ENCODE data around the gene LRRC38.
"Not testable (repeated sequence)": the region's sequence is repeated elsewhere in the genome, so short reads cannot be mapped to it uniquely, and the experiment has no call there.

The LRRC38 gene

GRCh38 chr1:13513895-13514546, at the start of gene LRRC38:
TSS of gene LRRC38 (minus strand) at chr1:13514003. CDS start at chr1:13513593, 410 bp downstream.
- DNase-seq: no peak

GRCh38 chr1:13562981-13563380, 49.2 kb upstream of the LRRC38 start:
- DNase-seq: not testable (repeated sequence)

GRCh38 chr1:13560541-13560940, 46.7 kb upstream of the LRRC38 start:
- no peak for DNase-seq

GRCh38 chr1:13556224-13556764, 42.5 kb upstream of the LRRC38 start:
- no peak for DNase-seq

GRCh38 chr1:13554798-13555197, 41.0 kb upstream of the LRRC38 start:
- no peak for DNase-seq

- DNase-seq: no peak
Measured at GRCh38 chr1:13550663-13551062, 36.9 kb upstream of the LRRC38 start.

- no peak for DNase-seq
Measured at GRCh38 chr1:13549521-13549920, 35.7 kb upstream of the LRRC38 start.

- no peak for DNase-seq
Measured at GRCh38 chr1:13549021-13549420, 35.2 kb upstream of the LRRC38 start.

- DNase-seq: no peak
Measured at GRCh38 chr1:13548281-13548680, 34.5 kb upstream of the LRRC38 start.

- DNase-seq: no peak
Measured at GRCh38 chr1:13546791-13547190, 33.0 kb upstream of the LRRC38 start.

GRCh38 chr1:13544221-13544556, 30.4 kb upstream of the LRRC38 start:
- DNase-seq: no peak

GRCh38 chr1:13543451-13544220, 29.8 kb upstream of the LRRC38 start:
- DNase-seq: peak; percentile 1

- peak; percentile 1 for DNase-seq
Measured at GRCh38 chr1:13541435-13542215, 27.8 kb upstream of the LRRC38 start.

GRCh38 chr1:13540866-13541265, 27.1 kb upstream of the LRRC38 start:
- DNase-seq: no peak

- no peak for DNase-seq
Measured at GRCh38 chr1:13539683-13540082, 25.9 kb upstream of the LRRC38 start.

GRCh38 chr1:13538832-13539231, 25.0 kb upstream of the LRRC38 start:
- no peak for DNase-seq

GRCh38 chr1:13536571-13536970, 22.8 kb upstream of the LRRC38 start:
- no peak for DNase-seq

- DNase-seq: no peak
Measured at GRCh38 chr1:13535227-13535626, 21.4 kb upstream of the LRRC38 start.

GRCh38 chr1:13528320-13528719, 14.5 kb upstream of the LRRC38 start:
- no peak for DNase-seq

GRCh38 chr1:13523780-13524477, 10.1 kb upstream of the LRRC38 start:
- no peak for DNase-seq

GRCh38 chr1:13520985-13521384, 7.2 kb upstream of the LRRC38 start:
- DNase-seq: no peak

GRCh38 chr1:13517193-13517812, 3.5 kb upstream of the LRRC38 start:
- peak; percentile 28 for DNase-seq
